ENCODE data around the gene MAN2B2. TPM values are rescaled to one million over a fixed set of nuclear protein-coding genes. Genes with fewer than 3 reads are reported as not detected.

Gene MAN2B2
- total RNA-seq, 4 donors from 2014 or later: 26.6 to 55.5 (median 31.7) TPM

DNA sequence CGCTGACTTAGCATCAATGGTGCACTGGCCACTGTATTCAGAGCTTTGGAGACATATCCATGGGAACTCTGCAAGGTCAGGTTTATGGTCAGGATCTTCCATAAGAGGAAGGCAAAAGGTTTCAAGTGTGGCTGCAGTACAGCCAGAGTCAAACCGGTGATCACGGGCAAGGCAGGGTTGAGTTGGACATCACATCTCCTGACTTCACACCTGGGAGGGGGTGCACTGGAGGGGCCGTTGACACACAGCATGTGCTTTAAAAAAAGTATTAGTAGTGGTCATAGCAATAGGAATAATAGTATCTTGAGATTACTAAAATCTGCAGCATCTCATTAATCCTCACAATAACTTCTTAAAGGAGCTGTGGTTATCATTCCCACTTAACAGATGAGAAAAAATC is 28.9 kb upstream of the MAN2B2 start:
- TF ChIP-seq, protein P1, sequence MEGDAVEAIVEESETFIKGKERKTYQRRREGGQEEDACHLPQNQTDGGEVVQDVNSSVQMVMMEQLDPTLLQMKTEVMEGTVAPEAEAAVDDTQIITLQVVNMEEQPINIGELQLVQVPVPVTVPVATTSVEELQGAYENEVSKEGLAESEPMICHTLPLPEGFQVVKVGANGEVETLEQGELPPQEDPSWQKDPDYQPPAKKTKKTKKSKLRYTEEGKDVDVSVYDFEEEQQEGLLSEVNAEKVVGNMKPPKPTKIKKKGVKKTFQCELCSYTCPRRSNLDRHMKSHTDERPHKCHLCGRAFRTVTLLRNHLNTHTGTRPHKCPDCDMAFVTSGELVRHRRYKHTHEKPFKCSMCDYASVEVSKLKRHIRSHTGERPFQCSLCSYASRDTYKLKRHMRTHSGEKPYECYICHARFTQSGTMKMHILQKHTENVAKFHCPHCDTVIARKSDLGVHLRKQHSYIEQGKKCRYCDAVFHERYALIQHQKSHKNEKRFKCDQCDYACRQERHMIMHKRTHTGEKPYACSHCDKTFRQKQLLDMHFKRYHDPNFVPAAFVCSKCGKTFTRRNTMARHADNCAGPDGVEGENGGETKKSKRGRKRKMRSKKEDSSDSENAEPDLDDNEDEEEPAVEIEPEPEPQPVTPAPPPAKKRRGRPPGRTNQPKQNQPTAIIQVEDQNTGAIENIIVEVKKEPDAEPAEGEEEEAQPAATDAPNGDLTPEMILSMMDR (IDR thresholded peaks at IDR 0.05; ENCODE audit: low read depth): no peak

DNA sequence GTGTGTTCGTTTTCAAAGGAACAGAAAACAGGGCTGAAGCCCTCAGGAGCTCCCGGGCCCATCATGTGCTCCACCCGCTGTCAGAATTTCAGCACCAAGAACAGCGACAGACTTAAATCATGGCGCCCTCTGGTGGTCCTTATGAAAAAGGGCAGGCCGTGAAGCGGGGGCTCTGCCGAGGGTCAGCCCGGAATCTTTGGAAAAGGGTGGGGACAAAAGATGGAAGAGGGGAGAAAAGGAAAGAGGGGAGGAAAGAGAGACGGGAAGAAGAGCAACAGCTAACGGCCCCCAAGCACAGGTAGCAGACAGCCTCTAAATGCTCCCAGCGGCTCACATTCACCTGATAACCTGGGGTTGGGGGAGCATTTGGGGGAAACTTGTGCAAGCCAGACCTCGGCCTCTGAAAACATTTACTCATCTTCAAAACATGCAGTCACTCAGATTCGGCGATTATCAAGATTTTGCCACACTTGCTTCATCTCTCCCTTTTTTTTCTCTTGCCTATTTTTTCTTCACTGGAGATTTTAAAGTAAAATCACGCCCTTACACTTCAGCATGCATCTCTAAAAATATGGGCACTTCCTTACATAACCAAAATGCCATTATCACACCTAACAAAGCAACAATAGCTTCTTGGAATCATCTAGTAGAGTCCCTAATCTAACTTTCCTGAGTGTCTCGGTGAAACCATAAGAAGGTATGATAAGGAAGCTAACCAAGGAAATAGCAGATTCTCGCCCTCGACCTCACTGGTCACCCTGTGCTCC is 28.1 kb upstream of the MAN2B2 start:
- TF ChIP-seq, protein P1 (IDR thresholded peaks at IDR 0.05; ENCODE audit: low read depth): no peak

DNA sequence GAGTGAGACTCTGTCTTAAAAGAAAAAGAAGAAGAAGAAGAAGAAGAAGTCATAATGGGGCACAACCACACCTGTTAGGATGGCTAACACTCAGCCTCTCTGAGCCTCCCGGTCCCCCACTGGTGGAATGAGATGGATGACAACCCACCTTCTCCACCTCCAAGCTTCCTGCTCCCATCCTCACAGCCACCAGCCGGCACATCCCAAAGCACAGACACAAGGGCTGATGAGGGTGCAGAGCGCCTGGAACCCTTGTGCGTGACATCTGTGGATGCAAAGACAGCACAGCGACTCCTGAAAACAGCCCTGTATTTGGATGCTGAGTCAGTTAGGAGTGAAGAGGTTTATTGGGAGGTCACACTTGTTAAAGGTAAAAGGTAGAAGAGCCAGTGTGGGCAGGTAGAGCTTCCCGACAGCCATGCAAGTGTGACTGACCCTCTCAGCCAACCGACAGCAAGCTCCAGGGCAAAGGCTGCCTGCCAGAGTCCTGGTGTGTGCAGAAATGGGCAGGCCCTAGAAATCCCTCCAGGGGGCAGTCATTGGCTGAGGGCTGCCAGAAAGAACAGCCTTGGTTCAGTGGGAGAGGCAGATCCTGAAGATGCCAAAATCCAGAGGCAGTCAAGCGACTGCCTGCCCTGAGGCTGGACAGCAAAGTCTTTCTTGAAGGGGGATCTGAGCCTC is 26.6 kb upstream of the MAN2B2 start:
- TF ChIP-seq, protein P1 (IDR thresholded peaks at IDR 0.05; ENCODE audit: low read depth): no peak

DNA sequence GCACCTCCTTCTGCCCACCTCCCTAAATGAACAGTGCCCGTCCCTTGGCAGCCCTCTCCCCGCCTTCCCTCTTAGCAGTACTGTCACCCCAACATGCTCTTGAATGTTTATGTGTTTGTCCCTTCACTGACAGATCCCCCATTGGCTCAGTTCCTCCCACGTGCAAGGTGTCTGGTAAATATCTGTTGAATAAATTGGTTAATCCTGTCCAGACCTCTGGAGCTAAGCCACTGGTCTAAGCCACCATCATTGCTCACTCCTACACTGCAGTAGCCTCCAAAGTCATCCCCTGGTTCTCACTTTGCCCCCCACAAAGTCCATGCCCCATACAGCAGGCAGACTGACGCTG is 26.1 kb upstream of the MAN2B2 start:
- TF ChIP-seq, protein P1 (IDR thresholded peaks at IDR 0.05; ENCODE audit: low read depth): no peak

DNA sequence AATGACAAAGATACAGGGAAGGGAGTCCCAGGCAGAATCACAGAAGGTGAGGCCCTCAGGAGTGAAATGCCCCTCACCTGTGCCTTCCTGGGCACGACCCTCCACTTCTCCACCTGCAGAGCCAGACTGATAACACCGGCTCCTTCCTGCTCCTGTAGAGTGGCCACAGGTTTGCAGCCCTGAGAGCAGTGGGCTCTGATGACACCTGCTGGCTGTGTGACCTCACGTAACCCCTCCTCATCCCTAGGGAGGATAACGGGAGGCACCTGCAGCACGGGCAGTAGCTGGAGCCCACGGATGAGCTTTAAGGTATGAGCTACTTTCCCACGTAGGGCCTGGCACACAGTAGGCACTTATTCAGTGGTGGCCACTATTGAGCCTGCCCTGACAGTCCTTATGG is 25.5 kb upstream of the MAN2B2 start:
- TF ChIP-seq, protein P1 (IDR thresholded peaks at IDR 0.05; ENCODE audit: low read depth): no peak

DNA sequence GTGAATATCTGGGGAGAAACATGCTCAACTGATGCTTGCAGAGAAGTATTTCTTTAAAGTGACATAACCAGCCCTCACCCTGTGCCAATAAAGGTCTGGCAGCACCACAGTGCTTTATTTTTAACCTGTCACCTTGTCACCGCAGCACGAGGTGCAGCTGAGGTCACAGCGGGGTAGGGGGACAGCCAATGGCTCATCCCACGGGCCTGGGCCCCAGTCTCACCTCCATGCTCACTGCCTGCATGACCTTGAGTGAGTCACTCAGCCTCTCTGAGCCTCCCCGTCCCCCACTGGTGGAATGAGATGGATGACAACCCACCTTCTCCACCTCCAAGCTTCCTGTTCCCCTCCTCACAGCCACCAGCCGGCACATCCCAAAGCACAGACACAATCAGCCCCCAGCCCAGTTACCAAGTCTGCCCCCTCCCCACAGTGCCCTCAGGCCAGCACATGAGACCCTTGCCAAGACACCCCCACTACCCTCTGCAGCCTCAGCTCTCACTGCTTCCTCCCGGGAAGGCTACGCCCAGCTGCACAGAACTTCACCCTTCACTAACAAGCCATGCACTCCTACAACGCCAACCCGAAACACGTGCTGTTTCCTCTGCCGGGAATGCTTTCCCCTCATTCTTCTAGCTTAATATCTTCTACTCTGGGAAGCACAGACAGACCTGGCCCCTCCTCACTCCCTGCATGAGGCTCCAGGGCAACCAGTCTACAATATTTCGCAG is 24.9 kb upstream of the MAN2B2 start:
- TF ChIP-seq, protein P1 (IDR thresholded peaks at IDR 0.05; ENCODE audit: low read depth): no peak

DNA sequence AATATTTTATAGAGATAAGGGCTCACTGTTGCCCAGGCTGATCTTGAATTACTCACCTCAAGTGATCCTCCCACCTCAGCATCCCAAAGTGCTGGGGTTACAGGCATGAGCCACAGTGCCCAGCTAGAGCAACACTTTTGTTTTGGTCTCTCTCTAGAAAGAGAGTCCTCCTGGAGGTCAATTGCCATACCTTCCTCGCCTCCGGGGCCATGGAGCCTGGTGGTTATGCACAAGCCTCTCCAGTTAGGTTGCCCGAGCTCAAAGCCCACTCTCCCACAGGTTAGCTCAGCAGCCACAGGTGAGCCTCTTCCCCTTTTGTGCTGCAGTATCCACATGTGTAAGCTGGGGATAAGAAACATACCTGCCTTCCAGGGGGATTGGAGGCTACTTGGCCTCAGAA is 24.2 kb upstream of the MAN2B2 start:
- TF ChIP-seq, protein P1 (IDR thresholded peaks at IDR 0.05; ENCODE audit: low read depth): no peak
